Measurements from ENCODE around the gene AP1S3.

The AP1S3 gene

DNA sequence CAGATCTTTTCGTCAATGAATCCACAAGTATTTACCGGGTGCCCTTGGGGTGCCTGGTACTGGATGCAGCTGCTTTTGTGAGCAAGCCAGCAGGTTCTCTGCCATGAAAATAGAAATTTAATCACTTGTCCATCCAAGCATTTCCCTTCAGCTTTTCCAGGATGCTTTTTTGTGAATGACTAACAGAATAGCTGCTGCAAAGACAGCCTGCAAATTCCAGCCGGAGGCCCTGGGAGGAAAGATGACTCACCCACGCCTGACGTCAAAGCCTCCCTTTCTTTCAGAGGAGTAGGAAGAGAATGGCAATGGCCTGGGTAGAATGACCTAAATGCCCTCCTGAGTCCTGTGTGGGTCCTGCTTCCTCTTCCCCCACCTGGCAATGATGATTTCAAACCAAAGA is 111.9 kb downstream of the AP1S3 start:
- no peaks in the 10 kb centered on the region for H3K36me3 Mint-ChIP-seq
- H3K9me3 Mint-ChIP-seq: no peaks in the 10 kb centered on the region
- H3K4me1 Mint-ChIP-seq: no peaks in the 10 kb centered on the region
- no peak for DNase-seq
- H3K4me3 Mint-ChIP-seq: no peak overlapping the region
- no peak overlapping the region for H3K27ac Mint-ChIP-seq
- CTCF ChIA-PET: no interaction called here
- no peaks in the 10 kb centered on the region for H3K27me3 Mint-ChIP-seq

DNA sequence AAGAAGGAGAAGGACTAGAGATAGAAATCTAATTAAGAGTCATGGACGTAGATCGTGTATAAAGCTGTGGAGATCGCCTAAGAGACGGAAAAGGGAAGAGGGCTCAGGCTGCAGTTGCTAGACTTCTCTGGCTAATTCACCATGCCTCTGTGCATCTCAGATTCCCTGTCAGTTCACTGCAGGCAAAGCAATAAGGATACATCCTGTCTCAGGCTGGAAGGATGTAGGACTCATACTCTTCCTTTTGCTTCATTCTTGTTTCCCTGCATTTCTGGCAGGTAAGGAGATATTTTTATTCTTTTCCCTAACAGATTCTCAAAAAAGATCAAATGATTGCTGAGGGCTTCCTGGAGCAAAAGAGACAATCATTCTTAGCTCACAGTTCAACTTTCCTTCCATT is 112.5 kb downstream of the AP1S3 start:
- CTCF ChIA-PET: no interaction called here

GRCh38 chr2:223723954-223724411 is 113.4 kb downstream of the AP1S3 start:
- Mint-ChIP-seq H3K27ac (no peak overlapping the region), H3K36me3 (no peaks in the 10 kb centered on the region), H3K4me3 (no peak overlapping the region), H3K4me1 (no peaks in the 10 kb centered on the region), H3K27me3 (no peaks in the 10 kb centered on the region), H3K9me3 (no peaks in the 10 kb centered on the region)
- DNase-seq: no peak
- CTCF ChIA-PET: no interaction called here

More for the DNA sequence above, 112.5 kb downstream of the AP1S3 start:
- Mint-ChIP-seq H3K36me3 (no peaks in the 10 kb centered on the region), H3K4me1 (no peaks in the 10 kb centered on the region), H3K4me3 (no peak overlapping the region), H3K9me3 (no peaks in the 10 kb centered on the region), H3K27ac (no peak overlapping the region), H3K27me3 (no peaks in the 10 kb centered on the region)
- no peak for DNase-seq

GRCh38 chr2:223722226-223722625 is 115.2 kb downstream of the AP1S3 start:
- CTCF ChIA-PET: interaction anchor here (1.1 kb wide), 1 partner anchor 76 kb away, joined by 3 read pairs; no protein-coding TSS in a partner anchor
- H3K36me3 Mint-ChIP-seq: no peaks in the 10 kb centered on the region
- no peak overlapping the region for H3K27ac Mint-ChIP-seq
- H3K9me3 Mint-ChIP-seq: no peaks in the 10 kb centered on the region
- DNase-seq: no peak
- H3K4me3 Mint-ChIP-seq: no peak overlapping the region
- H3K4me1 Mint-ChIP-seq: no peaks in the 10 kb centered on the region
- no peaks in the 10 kb centered on the region for H3K27me3 Mint-ChIP-seq

DNA sequence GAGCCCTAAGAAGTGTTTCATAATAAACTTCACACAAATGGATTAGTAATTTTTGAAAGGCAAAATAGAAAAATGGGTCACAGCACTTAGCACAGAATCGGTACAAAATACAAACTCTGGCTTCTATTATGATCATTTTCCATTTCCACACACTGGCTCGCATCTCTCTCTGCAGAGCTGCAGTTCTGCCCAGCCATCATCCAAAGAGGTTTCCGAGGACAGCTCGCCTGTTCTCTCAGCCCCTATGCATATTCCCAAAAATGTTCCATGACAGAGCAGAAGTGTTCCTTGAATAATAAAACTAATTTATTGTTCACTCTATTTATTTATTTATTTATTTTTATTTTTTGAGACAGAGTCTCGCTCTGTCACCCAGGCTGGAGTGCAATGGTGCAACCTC is 115.6 kb downstream of the AP1S3 start:
- no peak for DNase-seq
- H3K27ac Mint-ChIP-seq: no peak overlapping the region
- CTCF ChIA-PET: interaction anchor here (1.1 kb wide), 1 partner anchor 76 kb away, joined by 3 read pairs; no protein-coding TSS in a partner anchor

GRCh38 chr2:223720367-223720766 is 117.0 kb downstream of the AP1S3 start:
- Mint-ChIP-seq H3K9me3 (peaks cover 2% of the 10 kb centered on the region), H3K4me1 (no peaks in the 10 kb centered on the region), H3K27ac (no peak overlapping the region), H3K27me3 (no peaks in the 10 kb centered on the region), H3K36me3 (no peaks in the 10 kb centered on the region), H3K4me3 (no peak overlapping the region)
- DNase-seq: no peak
- CTCF ChIA-PET: no interaction called here

More for the DNA sequence above, 115.6 kb downstream of the AP1S3 start:
- no peaks in the 10 kb centered on the region for H3K36me3 Mint-ChIP-seq
- peaks cover under 1% of the 10 kb centered on the region for H3K9me3 Mint-ChIP-seq
- H3K4me1 Mint-ChIP-seq: no peaks in the 10 kb centered on the region
- no peak overlapping the region for H3K4me3 Mint-ChIP-seq
- no peaks in the 10 kb centered on the region for H3K27me3 Mint-ChIP-seq

- CTCF ChIA-PET: interaction anchor here (1.1 kb wide), 1 partner anchor 16 kb away, joined by 3 read pairs; no protein-coding TSS in a partner anchor
- Mint-ChIP-seq H3K9me3 (peaks cover 2% of the 10 kb centered on the region), H3K4me1 (no peaks in the 10 kb centered on the region), H3K27me3 (no peaks in the 10 kb centered on the region), H3K4me3 (no peak overlapping the region), H3K27ac (no peak overlapping the region), H3K36me3 (no peaks in the 10 kb centered on the region)
- DNase-seq: no peak
These were observed 124.7 kb downstream of the AP1S3 start for GRCh38 chr2:223712642-223713041.

DNA sequence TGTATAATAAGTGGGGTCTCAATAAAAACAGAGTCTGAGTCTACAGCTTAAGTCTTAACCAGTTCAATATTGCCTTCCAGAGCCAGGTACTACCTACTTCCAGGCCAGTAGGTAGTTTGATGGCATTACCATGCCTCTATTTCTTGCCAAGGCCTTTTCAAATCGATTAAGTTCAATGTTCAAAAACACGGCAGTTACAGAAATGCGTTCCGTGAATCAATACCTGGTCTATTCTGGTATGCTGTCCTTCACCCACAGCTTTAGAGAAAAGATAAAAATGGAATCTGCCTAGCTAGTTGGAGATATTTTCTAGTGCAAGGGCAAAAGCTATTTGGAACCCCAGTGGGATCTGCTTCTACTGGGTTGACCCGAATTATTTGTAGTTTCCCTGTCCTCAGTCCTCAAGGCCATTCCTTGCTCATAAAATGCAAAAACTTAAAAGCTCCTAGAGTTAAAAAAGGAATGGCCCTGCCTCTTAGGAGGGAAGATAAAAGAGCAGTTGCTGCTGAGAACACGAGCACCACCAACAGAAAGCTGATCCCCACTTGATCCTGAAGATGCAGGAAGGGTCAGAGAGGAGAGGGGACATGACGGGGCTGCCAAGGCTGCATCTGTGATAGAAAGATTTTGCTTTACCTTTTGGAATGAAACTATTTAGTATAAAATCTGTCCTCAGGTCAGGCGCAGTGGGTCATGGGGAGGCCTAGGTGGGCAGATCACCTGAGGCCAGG is 125.6 kb downstream of the AP1S3 start:
- Mint-ChIP-seq H3K4me3 (no peak overlapping the region), H3K27ac (no peak overlapping the region), H3K4me1 (no peaks in the 10 kb centered on the region), H3K9me3 (peaks cover 1% of the 10 kb centered on the region), H3K36me3 (no peaks in the 10 kb centered on the region), H3K27me3 (no peaks in the 10 kb centered on the region)
- no peak for DNase-seq
- CTCF ChIA-PET: interaction anchor here (1.4 kb wide), 1 partner anchor 11 kb away, joined by 3 read pairs; no protein-coding TSS in a partner anchor
